Naive thymus-derived CD4-positive, alpha-beta T cell (primary cell): Measurements from ENCODE around the gene PDE8A. TPM values are rescaled to one million over a fixed set of nuclear protein-coding genes. Genes with fewer than 3 reads are reported as not detected.
"Not testable (repeated sequence)": the region's sequence is repeated elsewhere in the genome, so short reads cannot be mapped to it uniquely, and the experiment has no call there.

Experiments
- ATAC-seq: fragments of 150-1000 bp; cut with Tn5 transposase; 2 replicates; pipeline ENCODE4 v1.10.0; 2021; ENCODE audit warnings: mild to moderate bottlenecking, moderate library complexity
- CTCF ChIA-PET: fragments of 350-600 bp; sonication (Branson Sonifier 250); formaldehyde crosslinking; loops from one replicate; lab custom pipeline; 2021; ENCODE audit warnings: antibody characterized with exemption; lab: Charles Lee
- POLR2A ChIA-PET: fragments of 350-600 bp; sonication (Branson Sonifier 250); formaldehyde crosslinking; loops from one replicate; lab custom pipeline; 2021; ENCODE audit warnings: antibody characterized with exemption, inconsistent platforms; lab: Charles Lee
- DNase-seq, 9 donors: peaks; one replicate each; pipeline versions ENCODE4 v3.0.0 to v3.0.0-alpha.2; 2020 to 2022; ENCODE audit warnings: mixed read lengths in 1 of 9
- H3K27ac ChIP-seq: one replicate; pipeline ENCODE4 v1.7.0; 2013; ENCODE audit warnings: mild to moderate bottlenecking, low read depth, low read length, moderate library complexity
- H3K27me3 ChIP-seq, 2 donors: one replicate each; pipeline ENCODE4 v1.7.0; 2013; ENCODE audit warnings: low read length in 2 of 2, mild to moderate bottlenecking in 2 of 2, moderate library complexity in 2 of 2; ENCODE audit not compliant: control insufficient read depth in 2 of 2, insufficient read depth in 2 of 2
- H3K36me3 ChIP-seq, 3 experiments: 1 replicate in 2 of 3; 2 replicates in 1 of 3; pipeline ENCODE4 v1.7.0; 2013; ENCODE audit warnings: low read length in 3 of 3, mild to moderate bottlenecking in 3 of 3, moderate library complexity in 1 of 3; ENCODE audit not compliant: insufficient read depth in 3 of 3, control insufficient read depth in 2 of 3
- H3K4me1 ChIP-seq, 2 donors: one replicate each; pipeline ENCODE4 v1.7.0; 2013; ENCODE audit warnings: low read length in 2 of 2, mild to moderate bottlenecking in 2 of 2, moderate library complexity in 1 of 2; ENCODE audit not compliant: control insufficient read depth in 2 of 2, insufficient read depth in 2 of 2
- H3K4me3 ChIP-seq: 2 replicates; pipeline ENCODE4 v1.7.0; 2013; ENCODE audit warnings: mild to moderate bottlenecking, low read length
- H3K9me3 ChIP-seq, 3 experiments: 1 replicate in 2 of 3; 2 replicates in 1 of 3; pipeline ENCODE4 v1.7.0; 2013; ENCODE audit warnings: low read length in 3 of 3; ENCODE audit not compliant: control insufficient read depth in 2 of 3
- H3K27ac Mint-ChIP-seq, 9 donors: one replicate each; pipeline ENCODE4 v1.8.0; 2020 to 2022; ENCODE audit warnings: mixed read lengths in 9 of 9, mild to moderate bottlenecking in 8 of 9, moderate library complexity in 5 of 9, inconsistent platforms in 2 of 9
- H3K27me3 Mint-ChIP-seq, 5 donors: one replicate each; pipeline ENCODE4 v1.8.0; 2021 to 2022; ENCODE audit warnings: mixed read lengths in 5 of 5, mild to moderate bottlenecking in 1 of 5
- H3K36me3 Mint-ChIP-seq, 5 donors: one replicate each; pipeline ENCODE4 v1.8.0; 2020 to 2022; ENCODE audit warnings: mixed read lengths in 5 of 5, mild to moderate bottlenecking in 3 of 5, inconsistent platforms in 1 of 5
- H3K4me1 Mint-ChIP-seq, 7 donors: one replicate each; pipeline ENCODE4 v1.8.0; 2020 to 2022; ENCODE audit warnings: mixed read lengths in 7 of 7, mild to moderate bottlenecking in 3 of 7, inconsistent platforms in 1 of 7
- H3K4me3 Mint-ChIP-seq, 10 donors: one replicate each; pipeline ENCODE4 v1.8.0; 2020 to 2022; ENCODE audit warnings: mild to moderate bottlenecking in 10 of 10, mixed read lengths in 10 of 10, moderate library complexity in 6 of 10, inconsistent platforms in 2 of 10
- H3K9me3 Mint-ChIP-seq, 11 donors: one replicate each; pipeline ENCODE4 v1.8.0; 2020 to 2022; ENCODE audit warnings: mixed read lengths in 11 of 11, mild to moderate bottlenecking in 4 of 11, inconsistent platforms in 1 of 11, moderate library complexity in 1 of 11
- intact Hi-C, 2 donors: fragments of 100-400 bp; cut with micrococcal nuclease; formaldehyde crosslinking; loops; one replicate each; pipeline ENCODE4 v1.15.1; 2023
- polyA plus RNA-seq, 2 donors: library from polyadenylated mRNA; unstranded; fragments of 300-500 nt; fragmentation: Illumina TruSeq; gene quantifications; one replicate each; pipeline ENCODE4 v1.2.3, GENCODE V29; 2021
- total RNA-seq, 6 experiments: library from RNA in 5 of 6; stranded (reverse) in 5 of 6; gene quantifications; 1 replicate in 5 of 6; 2 replicates in 1 of 6; pipeline ENCODE4 v1.2.3 and lab custom pipeline; 2021 to 2026

Gene PDE8A
- total and polyA plus RNA-seq, 7 experiments from 2014 or later, result 1.7 to 43.3 (median 31.9) TPM

GRCh38 chr15:85010071-85010385 is 28.4 kb downstream of the PDE8A start:
- ATAC-seq (no peak), DNase-seq (no peak)
- peak overlapping the region in 1 of 9 donors; percentile 51 for H3K27ac Mint-ChIP-seq
- Histone ChIP-seq H3K4me1 (peaks cover 0 to 5% of the 10 kb centered on the region in 2 donors), H3K9me3 (no peaks in the 10 kb centered on the region), H3K36me3 (no peaks in the 10 kb centered on the region), H3K27ac (no peak overlapping the region), H3K27me3 (no peaks in the 10 kb centered on the region), H3K4me3 (no peak overlapping the region)
- intact Hi-C loops, result no loop called here
- H3K4me3 Mint-ChIP-seq, result no peak overlapping the region
- no peaks in the 10 kb centered on the region for H3K27me3 Mint-ChIP-seq
- H3K36me3 Mint-ChIP-seq, result peaks cover 0 to 6% (median 4%) of the 10 kb centered on the region in 5 donors
- H3K9me3 Mint-ChIP-seq, result peaks cover 0 to 6% (median 0%) of the 10 kb centered on the region in 11 donors
- H3K4me1 Mint-ChIP-seq, result peaks cover 10 to 67% (median 59%) of the 10 kb centered on the region in 7 donors
- ChIA-PET POLR2A (interaction anchor here (0.6 kb wide), 1 partner anchor 352 kb away, joined by 3 read pairs; the partner anchor contains the start of gene NMB), CTCF (interaction anchor here (1.5 kb wide), 1 partner anchor 13 kb away, joined by 3 read pairs; no protein-coding TSS in a partner anchor)

DNA sequence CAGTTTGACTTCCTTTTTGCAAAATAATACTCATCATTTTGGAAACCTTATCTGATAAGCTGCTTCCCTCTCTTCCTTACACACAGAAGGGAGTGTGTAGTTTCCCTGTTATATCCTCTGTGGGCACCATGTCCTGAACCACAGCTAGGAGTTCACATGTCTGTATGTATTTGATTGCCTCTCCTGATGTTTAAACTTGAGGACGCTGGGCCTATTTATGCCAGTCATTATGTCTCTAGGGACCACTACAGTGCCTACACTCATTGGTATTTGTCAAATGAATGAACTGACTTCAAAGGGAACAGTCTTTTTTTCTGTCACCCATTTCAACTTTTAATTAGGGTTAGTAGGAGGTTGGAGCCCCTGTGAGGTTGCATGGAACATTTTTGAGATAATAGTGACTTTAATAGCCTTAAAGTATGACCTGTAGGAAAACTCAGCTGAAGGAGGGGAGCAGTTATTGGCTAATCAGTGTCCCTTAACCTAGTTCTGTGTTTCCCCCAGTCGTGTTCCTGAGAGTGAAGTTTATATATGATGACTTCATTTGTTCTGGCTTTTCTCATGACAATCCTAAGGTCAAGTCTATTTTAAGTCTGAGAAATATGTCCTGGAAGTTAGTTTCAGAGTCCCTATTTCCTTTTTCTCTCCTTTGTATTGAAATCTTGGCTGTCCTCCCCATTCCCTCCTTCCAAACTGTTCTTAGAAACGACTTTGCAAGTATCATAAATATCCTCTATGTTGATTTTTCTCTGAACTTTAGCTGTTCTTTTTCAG is 28.9 kb downstream of the PDE8A start:
- ATAC-seq (no peak), DNase-seq (peak in 1 of 9 donors; percentile 39)
- Mint-ChIP-seq H3K4me1 (peaks cover 10 to 65% (median 55%) of the 10 kb centered on the region in 7 donors), H3K27me3 (no peaks in the 10 kb centered on the region), H3K27ac (peak overlapping the region in 3 of 9 donors; percentile 3 to 23 (median 9)), H3K36me3 (peaks cover 0 to 6% (median 4%) of the 10 kb centered on the region in 5 donors), H3K4me3 (no peak overlapping the region), H3K9me3 (peaks cover 0 to 6% (median 0%) of the 10 kb centered on the region in 11 donors)
- Histone ChIP-seq H3K27ac (no peak overlapping the region), H3K4me3 (no peak overlapping the region), H3K4me1 (peaks cover 0 to 5% of the 10 kb centered on the region in 2 donors), H3K27me3 (no peaks in the 10 kb centered on the region), H3K36me3 (no peaks in the 10 kb centered on the region), H3K9me3 (no peaks in the 10 kb centered on the region)
- ChIA-PET CTCF (interaction anchor here (1.5 kb wide), 1 partner anchor 12 kb away, joined by 3 read pairs; no protein-coding TSS in a partner anchor), POLR2A (interaction anchor here (0.6 kb wide), 1 partner anchor 352 kb away, joined by 3 read pairs; the partner anchor contains the start of gene NMB)
- intact Hi-C loops, result no loop called here

- no peak overlapping the region for H3K27ac ChIP-seq
- no peaks in the 10 kb centered on the region for H3K27me3 ChIP-seq
- H3K27ac Mint-ChIP-seq, result peak overlapping the region in 2 of 9 donors; percentile 3 to 9
- peaks cover 0 to 6% (median 4%) of the 10 kb centered on the region in 5 donors for H3K36me3 Mint-ChIP-seq
- ChIA-PET POLR2A (no interaction called here), CTCF (interaction anchor here (0.6 kb wide), 1 partner anchor 99 kb away, joined by 3 read pairs; no protein-coding TSS in a partner anchor)
- peaks cover 0 to 5% of the 10 kb centered on the region in 2 donors for H3K4me1 ChIP-seq
- peaks cover 0 to 6% (median 0%) of the 10 kb centered on the region in 11 donors for H3K9me3 Mint-ChIP-seq
- peaks cover 10 to 68% (median 55%) of the 10 kb centered on the region in 7 donors for H3K4me1 Mint-ChIP-seq
- H3K4me3 Mint-ChIP-seq, result no peak overlapping the region
- H3K27me3 Mint-ChIP-seq, result no peaks in the 10 kb centered on the region
- no peak for ATAC-seq
- H3K9me3 ChIP-seq, result no peaks in the 10 kb centered on the region
- no peak overlapping the region for H3K4me3 ChIP-seq
- intact Hi-C loops, result no loop called here
- no peaks in the 10 kb centered on the region for H3K36me3 ChIP-seq
- DNase-seq, result no peak
Observed at GRCh38 chr15:85011160-85011571, 29.5 kb downstream of the PDE8A start.

DNA sequence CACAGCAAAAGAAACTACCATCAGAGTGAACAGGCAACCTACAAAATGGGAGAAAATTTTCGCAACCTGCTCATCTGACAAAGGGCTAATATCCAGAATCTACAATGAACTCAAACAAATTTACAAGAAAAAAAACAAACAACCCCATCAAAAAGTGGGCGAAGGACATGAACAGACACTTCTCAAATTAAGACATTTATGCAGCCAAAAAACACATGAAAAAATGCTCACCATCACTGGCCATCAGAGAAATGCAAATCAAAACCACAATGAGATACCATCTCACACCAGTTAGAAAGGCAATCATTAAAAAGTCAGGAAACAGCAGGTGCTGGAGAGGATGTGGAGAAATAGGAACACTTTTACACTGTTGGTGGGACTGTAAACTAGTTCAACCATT is 30.1 kb downstream of the PDE8A start:
- H3K4me3 Mint-ChIP-seq, H3K9me3 ChIP-seq, intact Hi-C loops, H3K9me3 Mint-ChIP-seq, DNase-seq, H3K27ac Mint-ChIP-seq, H3K27me3 ChIP-seq, ATAC-seq, POLR2A ChIA-PET, H3K4me3 ChIP-seq, H3K27ac ChIP-seq, H3K27me3 Mint-ChIP-seq, H3K36me3 Mint-ChIP-seq, H3K4me1 ChIP-seq, H3K36me3 ChIP-seq: not testable (repeated sequence)
- peaks cover 10 to 66% (median 52%) of the 10 kb centered on the region in 7 donors for H3K4me1 Mint-ChIP-seq
- CTCF ChIA-PET, result interaction anchor here (0.6 kb wide), 1 partner anchor 100 kb away, joined by 3 read pairs; no protein-coding TSS in a partner anchor

DNA sequence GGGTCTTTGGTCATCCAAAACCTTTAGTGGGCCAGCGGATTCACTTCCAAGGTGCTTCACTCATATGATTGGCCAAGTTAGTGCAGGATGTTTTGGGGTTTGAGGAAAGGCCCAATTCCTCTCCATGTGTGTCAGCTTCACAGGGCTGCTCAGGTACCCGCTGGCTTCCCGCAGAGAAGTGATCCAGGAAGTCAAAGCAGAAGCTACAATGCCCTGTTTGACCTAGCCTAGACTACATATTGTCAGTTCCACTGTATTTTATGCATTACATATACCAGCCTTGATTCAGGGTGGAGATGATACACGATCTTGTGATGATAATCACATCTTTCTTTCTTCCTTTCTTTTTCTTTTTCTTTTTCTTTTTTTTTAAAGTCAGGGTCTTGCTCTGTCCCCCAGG is 32.1 kb downstream of the PDE8A start:
- Mint-ChIP-seq H3K27me3 (no peaks in the 10 kb centered on the region), H3K4me3 (no peak overlapping the region), H3K4me1 (peaks cover 6 to 55% (median 44%) of the 10 kb centered on the region in 7 donors), H3K27ac (no peak overlapping the region), H3K9me3 (peaks cover 0 to 6% (median 0%) of the 10 kb centered on the region in 11 donors), H3K36me3 (peaks cover 0 to 6% (median 4%) of the 10 kb centered on the region in 5 donors)
- Histone ChIP-seq H3K4me3 (no peak overlapping the region), H3K27ac (no peak overlapping the region), H3K9me3 (no peaks in the 10 kb centered on the region), H3K27me3 (no peaks in the 10 kb centered on the region), H3K36me3 (no peaks in the 10 kb centered on the region), H3K4me1 (no peaks in the 10 kb centered on the region)
- ChIA-PET CTCF (no interaction called here), POLR2A (no interaction called here)
- no peak for DNase-seq
- ATAC-seq, result no peak
- intact Hi-C loops, result loop anchor here in 1 of 2 donors (2.0 kb wide), 1 partner anchor 19 kb away; no protein-coding TSS in a partner anchor

- no peaks in the 10 kb centered on the region for H3K27me3 Mint-ChIP-seq
- peaks cover 0 to 7% (median 4%) of the 10 kb centered on the region in 5 donors for H3K36me3 Mint-ChIP-seq
Observed at GRCh38 chr15:85014932-85015331, 33.3 kb downstream of the PDE8A start.

More at GRCh38 chr15:85014932-85015331, 33.3 kb downstream of the PDE8A start:
- POLR2A ChIA-PET, result no interaction called here
- no peaks in the 10 kb centered on the region for H3K9me3 ChIP-seq
- no peaks in the 10 kb centered on the region for H3K4me1 ChIP-seq
- no peaks in the 10 kb centered on the region for H3K27me3 ChIP-seq
- H3K36me3 ChIP-seq, result no peaks in the 10 kb centered on the region
- Mint-ChIP-seq H3K4me1 (peaks cover 1 to 53% (median 40%) of the 10 kb centered on the region in 7 donors), H3K9me3 (peaks cover 0 to 6% (median 0%) of the 10 kb centered on the region in 11 donors), H3K27ac (peak overlapping the region in 1 of 9 donors; percentile 51), H3K4me3 (no peak overlapping the region)
- H3K27ac ChIP-seq, result no peak overlapping the region
- intact Hi-C loops, result loop anchor here in 1 of 2 donors (2.0 kb wide), 1 partner anchor 18 kb away; no protein-coding TSS in a partner anchor
- CTCF ChIA-PET, result interaction anchor here (0.6 kb wide), 1 partner anchor 30 kb away, joined by 3 read pairs; no protein-coding TSS in a partner anchor
- no peak overlapping the region for H3K4me3 ChIP-seq
- ATAC-seq (no peak), DNase-seq (no peak)
